ENCODE data around the gene DNAJA4. TPM values are rescaled to one million over a fixed set of nuclear protein-coding genes. Genes with fewer than 3 reads are reported as not detected.

DNAJA4 gene
- polyA plus RNA-seq, 1 donor, result 37.6 TPM

DNA sequence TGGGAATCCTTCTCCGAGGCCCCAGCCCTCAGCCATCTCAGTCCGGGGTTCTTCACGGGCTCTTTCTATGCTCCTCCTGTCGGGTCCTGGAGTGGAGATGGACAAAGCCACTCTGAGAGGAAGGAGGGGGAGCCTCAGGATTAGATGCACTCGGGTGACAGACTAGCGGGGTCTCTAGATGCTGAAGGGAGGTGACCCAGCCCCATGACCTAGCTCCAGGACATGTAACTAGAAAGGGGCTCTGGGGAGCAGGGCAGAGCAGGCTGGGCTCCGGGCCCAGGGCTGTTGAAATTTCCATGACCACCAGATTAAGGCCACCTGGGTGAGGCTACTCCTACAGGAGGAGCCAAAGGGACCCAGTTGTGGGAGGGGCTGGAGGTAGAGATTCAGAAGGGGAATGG lies 49.8 kb downstream of the DNAJA4 start:
- DNase-seq, result no peak

DNA sequence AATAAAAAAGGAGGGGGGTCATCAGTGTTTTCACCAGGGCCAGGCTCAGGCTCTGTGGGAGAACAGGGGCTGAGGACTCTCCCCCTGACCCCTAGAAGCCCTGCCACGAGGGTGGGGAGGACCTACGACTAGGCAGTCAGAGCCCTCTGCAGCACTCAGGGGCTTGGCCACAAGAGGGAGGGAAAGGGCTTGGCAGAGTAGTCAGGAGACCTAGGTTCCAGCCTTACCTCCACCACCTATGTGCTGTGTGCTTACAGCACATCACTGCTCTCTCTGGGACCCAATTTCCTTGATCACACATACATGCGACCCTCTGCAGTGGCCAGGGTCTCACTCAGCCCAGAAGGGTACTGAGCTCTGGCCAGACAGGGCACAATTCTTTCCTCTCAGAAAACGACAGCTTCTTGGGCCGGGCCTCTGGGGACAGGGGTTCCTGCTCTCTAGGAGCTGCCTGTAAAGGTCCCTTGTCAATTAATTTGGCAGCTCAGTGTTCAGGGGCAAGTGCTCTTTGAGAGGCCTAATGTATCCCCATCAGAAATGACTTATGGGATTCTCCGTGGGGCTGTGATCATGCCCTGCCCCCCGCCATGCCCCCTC lies 51.4 kb downstream of the DNAJA4 start:
- DNase-seq, result no peak

DNA sequence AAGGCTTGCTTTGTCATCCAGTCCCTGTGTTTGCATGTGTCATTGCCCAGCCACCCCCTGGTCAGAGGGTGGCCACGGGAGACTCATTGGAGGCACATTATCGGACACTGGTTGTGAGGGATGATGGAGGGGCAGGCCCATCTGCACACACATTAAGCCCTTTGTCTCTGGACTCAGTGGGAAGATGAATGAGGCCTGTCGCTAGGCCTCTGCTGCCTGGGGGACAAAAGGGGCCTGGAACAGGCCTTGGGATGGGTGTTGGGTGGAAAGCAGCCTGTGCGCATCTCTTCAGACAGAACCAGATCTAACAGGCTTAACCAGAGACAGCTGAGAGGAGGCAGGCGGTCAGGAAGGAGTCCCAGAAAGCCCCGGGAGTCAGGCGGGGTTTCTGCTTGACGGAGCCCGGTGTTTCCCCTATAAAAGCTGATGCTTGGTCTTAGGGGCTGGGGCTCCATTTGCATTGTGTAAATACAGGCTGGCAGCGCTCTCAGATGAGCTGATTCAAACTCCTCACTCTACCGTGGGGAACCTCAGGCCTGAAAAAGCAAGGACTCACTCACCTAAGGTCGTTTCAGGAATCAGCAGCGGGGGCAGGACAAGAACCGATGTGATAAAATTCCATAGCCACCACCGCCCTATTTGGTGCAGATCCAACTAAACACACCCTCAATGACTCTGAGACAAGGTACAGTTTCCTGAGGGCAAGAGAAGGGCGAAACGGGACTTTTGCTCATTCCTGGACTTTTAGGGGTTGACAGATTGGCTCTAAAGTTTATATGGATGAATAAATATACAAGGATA lies 52.1 kb downstream of the DNAJA4 start:
- no peak for DNase-seq

DNA sequence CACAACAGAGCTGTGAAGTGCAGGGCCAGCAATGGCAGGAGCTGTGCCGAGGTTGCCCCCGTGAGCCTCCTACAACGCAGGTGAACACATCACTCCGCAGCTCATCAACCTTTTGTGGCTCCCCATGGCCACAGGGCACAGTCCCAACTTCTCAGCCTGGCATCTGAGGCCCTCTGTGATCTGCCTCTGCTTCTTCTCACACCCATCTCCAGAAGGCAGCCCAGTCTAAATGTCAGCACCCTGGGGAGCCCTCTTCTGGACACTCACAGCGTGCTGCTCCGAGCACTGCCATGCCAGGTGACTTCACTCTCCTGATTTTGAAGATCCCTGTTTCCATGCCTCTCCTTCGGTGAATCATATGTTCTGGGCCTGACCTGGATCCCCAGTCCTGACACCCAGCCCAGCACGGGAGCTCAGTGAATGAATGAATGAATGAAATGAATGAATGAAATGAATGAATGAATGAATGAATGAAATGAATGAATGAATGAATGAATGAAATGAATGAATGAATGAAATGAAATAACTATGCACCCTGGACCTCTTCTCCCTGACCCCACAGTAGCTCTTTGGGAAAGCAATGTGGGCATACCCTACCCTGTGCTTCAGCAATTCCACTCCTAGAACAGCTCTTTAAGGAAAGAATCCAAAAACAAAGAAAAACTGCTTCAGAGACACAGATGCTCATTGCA lies 52.9 kb downstream of the DNAJA4 start:
- no peak for DNase-seq

DNA sequence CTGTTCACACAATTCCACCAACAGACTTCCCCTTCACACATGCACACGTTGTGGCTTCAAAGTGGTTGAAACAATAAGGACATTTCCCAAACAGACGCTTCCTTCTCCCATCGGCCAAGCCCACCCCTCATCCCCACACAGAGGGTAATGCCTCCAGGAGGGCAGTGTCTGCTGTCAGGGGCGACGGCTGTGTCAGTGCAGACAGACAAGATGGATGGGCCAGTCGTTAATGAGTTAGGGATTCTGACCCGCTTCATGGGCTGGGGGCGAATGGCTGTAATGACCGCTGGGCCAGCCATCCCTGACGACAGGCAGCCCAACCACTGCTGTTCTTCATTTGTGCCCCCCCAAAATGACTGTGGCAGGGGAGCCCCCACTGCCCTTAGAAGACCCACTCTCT lies 55.2 kb downstream of the DNAJA4 start:
- DNase-seq, result no peak

DNA sequence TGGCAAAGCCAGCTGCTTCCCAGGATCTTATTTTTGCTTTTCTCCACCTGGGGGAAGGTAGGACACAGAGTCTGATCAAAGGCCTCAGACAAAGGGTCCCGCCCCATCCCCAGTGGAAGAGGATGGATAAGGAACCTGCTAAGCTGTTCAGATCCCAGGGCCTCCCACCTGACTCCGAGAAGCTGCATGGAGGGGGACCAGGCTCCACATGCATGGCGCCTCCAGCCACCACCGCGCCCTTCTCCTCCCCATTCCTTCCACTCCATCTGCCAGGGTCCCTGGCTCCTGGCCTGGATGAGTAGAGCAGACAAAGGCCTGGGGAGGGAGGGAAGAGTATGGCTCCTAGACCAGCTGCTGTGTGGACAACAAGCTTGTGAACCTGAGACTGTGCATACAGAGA lies 55.8 kb downstream of the DNAJA4 start:
- DNase-seq, result no peak

DNA sequence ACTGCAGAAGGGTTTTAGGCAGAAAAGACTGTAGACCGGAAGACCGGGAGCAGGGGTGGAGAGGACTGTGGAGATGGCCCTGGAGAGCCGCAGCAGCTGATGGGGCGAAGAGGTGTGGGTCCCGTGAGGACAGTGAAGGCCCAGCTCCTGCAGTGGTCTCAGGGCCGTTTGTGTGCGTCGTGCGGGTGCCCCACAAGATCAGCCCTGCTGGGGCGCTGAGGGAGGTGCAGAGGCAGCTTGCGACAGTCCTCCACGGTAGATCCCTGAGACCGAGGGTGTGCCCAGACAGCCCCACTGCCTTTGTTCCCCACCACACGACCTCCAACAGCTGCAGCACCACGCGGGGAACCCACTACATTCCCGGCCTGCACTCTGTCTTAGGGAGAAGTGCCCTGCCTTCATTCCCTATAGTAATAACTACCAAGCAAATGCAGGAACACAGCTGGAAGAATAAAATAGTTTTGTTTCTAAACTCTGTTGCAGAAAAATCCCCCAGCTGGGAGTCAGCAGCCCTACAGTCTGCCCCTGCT lies 56.7 kb downstream of the DNAJA4 start:
- no peak for DNase-seq

DNA sequence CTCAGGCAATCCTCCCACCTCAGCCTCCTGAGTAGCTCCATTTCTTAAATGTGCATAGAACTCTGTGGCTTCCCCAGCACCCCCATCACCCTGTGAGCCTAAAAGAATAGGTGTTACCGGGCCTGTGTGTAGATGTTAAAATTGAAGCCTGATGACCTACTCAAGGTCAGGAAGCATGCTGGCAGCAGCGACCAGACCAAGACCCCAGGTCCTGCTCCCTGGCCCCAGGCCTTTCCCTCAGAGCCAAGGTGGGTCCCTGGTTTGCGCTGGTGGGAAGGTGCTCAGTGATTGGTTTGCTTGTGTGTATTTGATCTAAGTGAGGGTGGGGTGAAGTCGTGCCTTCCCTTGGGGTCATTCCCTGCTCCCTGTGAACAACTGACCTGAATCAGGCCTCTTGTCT lies 57.4 kb downstream of the DNAJA4 start:
- no peak for DNase-seq

DNA sequence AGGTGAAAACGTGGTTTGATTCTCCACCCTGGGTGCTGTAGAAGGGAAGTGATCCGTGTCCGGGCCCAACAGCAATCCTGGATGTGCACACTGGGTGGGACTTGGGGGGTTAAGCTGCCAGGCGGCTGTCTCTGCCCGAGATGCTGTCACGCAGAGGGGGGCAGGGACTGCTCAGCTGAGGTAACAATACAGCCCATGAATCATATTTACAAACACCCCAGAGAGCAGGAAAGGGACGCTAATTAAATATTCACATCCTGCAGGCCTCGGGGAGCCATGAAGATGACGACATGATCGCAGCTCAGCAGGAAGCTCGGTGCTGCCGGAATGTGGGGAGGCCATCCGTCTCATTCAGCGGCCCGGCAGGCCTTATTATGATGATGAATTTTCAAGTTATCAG lies 57.9 kb downstream of the DNAJA4 start:
- no peak for DNase-seq

DNA sequence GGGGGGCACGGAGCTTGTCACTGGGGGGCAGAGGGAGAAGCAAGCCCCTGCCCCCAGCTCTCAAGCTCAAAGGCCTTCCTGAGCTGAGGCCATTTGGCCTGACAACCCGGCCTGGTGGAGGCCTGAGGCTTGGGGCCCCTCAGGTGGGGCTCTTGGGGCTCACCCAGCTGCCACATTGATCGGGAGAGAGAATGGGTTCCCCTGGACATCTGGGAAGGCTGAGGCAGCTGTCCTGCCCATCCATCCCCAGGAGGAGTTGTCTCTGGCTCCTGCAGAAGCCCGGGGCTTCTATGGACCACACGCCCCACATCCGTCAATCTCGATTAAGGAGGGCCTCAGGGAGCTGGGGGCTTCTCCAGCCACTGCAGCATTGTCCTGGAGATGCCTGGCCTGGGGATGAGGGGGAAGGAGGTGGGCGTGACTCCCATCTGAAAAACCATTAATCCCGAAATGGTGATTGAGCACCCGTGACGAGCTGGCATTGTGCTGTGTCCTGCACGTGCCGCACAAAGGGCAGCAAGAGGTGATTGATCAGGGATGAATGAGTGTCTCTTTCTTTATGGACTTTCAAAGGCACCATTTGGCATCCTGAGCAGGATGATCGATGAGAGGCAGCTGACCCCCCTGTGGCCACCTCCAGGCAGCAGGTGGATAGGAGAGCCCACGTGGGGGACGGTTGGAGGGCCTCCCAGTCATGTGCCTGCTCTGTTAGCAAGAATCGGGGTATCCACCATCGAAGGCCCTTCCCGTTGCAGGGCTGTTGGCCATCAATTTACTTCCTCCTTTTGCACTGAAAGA lies 58.6 kb downstream of the DNAJA4 start:
- no peak for DNase-seq

DNA sequence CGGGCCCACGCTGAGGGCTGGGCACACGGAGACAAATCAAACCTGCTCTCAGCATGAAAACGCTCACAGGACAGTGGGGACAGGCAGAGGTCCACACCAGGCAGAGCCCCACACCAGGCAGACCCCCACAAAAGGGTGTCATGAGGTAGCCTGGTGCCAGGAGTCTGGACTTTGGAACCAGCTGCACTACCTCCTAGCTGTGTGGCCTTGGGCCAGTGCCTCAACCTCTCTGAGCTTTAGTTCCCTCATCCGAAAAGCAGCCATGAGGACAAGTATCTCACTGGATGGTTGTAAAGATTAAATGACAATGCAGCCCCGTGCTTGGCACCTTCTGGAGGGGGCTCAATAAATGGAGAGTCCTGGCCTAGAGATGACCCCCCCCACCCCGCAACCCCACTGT lies 59.3 kb downstream of the DNAJA4 start:
- no peak for DNase-seq

DNA sequence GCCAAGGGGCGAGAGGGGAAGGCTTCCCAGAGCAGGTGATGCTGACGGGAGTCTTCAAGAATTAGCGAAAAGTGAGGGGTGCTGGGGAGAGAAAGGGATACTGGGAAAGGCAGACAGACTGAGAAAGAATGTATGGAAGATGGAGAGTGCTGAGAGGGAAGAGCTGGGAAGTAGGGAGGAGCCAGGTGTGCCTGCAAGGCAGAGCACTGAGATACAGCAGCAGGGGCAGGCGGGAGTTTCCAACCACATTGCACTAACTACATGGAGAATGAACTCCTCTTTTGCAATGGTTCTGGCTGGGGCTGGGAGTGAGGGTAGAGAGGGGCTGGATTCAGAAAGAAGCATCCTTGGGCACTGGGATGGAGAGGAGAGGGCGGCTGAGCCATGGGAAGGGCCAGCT lies 59.8 kb downstream of the DNAJA4 start:
- DNase-seq, result no peak

DNA sequence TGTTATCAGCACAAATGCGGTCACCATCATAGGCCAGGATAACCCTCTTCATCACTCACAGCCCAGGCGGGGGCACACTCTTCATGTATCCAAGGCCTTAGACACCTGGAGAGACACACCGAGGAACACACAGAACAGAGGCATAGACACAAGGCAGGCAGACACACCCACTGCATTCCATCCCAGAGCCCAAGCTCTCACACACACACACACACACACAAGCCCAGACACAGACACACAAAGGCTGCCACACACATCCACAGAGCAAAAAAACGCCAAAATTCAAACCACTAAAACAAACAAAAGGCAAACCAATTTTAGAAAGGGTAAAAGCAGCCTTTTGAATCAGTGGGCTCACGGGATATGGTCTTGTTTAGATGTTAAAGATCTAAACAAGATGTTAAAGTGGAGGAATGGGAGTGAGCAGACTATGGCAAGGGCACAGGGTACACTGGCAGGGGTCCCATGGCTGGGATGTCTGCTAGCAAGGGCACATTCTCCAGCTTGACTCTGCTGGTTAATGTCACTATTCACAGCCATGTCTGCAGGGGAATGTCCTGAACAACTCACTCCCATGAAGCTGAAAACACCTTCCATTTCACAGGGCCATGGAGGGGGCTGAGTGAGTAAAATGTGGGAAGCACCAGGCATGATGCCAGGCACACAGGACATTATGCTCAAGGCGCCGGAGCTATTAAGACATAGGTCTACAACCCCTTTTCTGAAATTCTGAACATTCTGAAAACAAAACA lies 60.9 kb downstream of the DNAJA4 start:
- no peak for DNase-seq

DNA sequence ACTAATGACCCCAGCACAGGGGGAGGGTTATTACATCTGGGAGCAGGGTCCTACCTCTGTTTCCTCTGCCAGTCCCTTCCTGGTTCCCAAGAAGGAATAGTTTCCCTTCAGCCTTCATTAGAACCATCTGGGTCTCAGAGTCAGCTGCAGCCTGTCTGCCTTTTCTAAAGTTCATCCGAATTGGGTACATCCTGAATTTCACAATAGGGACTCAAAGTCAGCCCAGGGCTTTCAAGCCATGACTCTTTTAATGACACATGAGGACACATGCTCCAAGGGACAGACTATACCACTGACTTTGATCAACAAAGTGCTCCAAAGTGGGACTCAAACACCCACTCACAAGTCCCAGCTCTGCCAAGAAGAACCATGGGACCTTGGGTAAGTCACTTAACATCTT lies 63.1 kb downstream of the DNAJA4 start:
- no peak for DNase-seq

DNA sequence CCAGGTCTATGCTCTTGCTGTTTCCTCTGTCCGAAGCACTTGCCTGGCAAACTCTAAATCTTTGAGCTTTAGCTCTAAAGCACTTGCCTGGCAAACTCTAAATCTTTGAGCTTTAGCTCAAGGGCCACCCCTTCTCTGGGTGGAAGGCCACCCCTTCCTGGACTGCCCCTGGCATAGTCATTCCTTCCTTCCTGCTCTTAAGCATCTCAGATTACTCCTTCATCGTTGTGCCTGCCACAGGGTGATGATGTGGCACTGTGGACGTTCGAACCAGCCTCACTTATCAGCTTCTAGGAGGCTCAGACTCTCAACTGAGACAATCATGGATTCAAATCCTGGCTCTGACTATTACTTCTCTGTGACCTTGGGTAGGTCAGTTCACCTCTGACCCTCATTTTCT lies 65.3 kb downstream of the DNAJA4 start:
- DNase-seq, result no peak

Other genes with a start within 250 kb of the DNAJA4 start
- 30.8 TPM for gene TBC1D2B, start 186.9 kb upstream of the DNAJA4 start, polyA plus RNA-seq (ENCODE audit: insufficient read length)
- gene SH2D7, start 172.0 kb upstream of the DNAJA4 start, polyA plus RNA-seq (ENCODE audit: insufficient read length), result 0.98 TPM
- 35.2 TPM for gene CIB2, start 133.1 kb upstream of the DNAJA4 start, polyA plus RNA-seq (ENCODE audit: insufficient read length)
- 62.4 TPM for gene IDH3A, start 115.2 kb upstream of the DNAJA4 start, polyA plus RNA-seq (ENCODE audit: insufficient read length)
- 1.4 TPM for gene ACSBG1, start 30.0 kb upstream of the DNAJA4 start, polyA plus RNA-seq (ENCODE audit: insufficient read length)
- gene SKIC8, start 35.0 kb downstream of the DNAJA4 start, polyA plus RNA-seq (ENCODE audit: insufficient read length), result 131 TPM
- 32.3 TPM for gene CRABP1, start 75.8 kb downstream of the DNAJA4 start, polyA plus RNA-seq (ENCODE audit: insufficient read length)
- 86.9 TPM for gene IREB2, start 173.7 kb downstream of the DNAJA4 start, polyA plus RNA-seq (ENCODE audit: insufficient read length)
- gene HYKK, start 243.0 kb downstream of the DNAJA4 start, polyA plus RNA-seq (ENCODE audit: insufficient read length), result 10.3 TPM